GM23338 (cell line): ENCODE results near the gene KRTAP5-3. TPM values are rescaled to one million over a fixed set of nuclear protein-coding genes. Genes with fewer than 3 reads are reported as not detected.

Experiments
- ATAC-seq: fragments of 200-7000 bp; cut with Tn5 transposase; 3 replicates; pipeline ENCODE4 v1.9.1; 2020
- DNase-seq: peaks from one replicate; pipeline ENCODE4 v3.0.0-alpha.2; 2015; ENCODE audit warnings: low spot score
- H2AFZ ChIP-seq: fragments of 200-600 bp; sonication (generic); 2 replicates; pipeline ENCODE4 v1.8.0; 2016; ENCODE audit warnings: antibody characterized with exemption, mild to moderate bottlenecking, moderate library complexity
- H3F3A ChIP-seq: fragments of 200-600 bp; sonication (generic); replicated peaks from 2 replicates; pipeline ENCODE4 v1.8.0; 2017; ENCODE audit warnings: antibody characterized with exemption, mixed run types, low read depth
- H3K27ac ChIP-seq: fragments of 200-600 bp; sonication (generic); 2 replicates; pipeline ENCODE4 v1.6.1; 2016; ENCODE audit warnings: low read depth
- H3K27me3 ChIP-seq: fragments of 200-600 bp; sonication (generic); 2 replicates; pipeline ENCODE4 v1.8.0; 2016; ENCODE audit warnings: mild to moderate bottlenecking, mixed run types, moderate library complexity; ENCODE audit not compliant: insufficient read depth
- H3K36me3 ChIP-seq: fragments of 200-600 bp; sonication (generic); 2 replicates; pipeline ENCODE4 v1.8.0; 2016; ENCODE audit warnings: mild to moderate bottlenecking; ENCODE audit not compliant: insufficient read depth
- H3K4me1 ChIP-seq: fragments of 200-600 bp; sonication (generic); 2 replicates; pipeline ENCODE4 v1.8.0; 2016; ENCODE audit warnings: mild to moderate bottlenecking, moderate library complexity; ENCODE audit not compliant: insufficient read depth
- H3K4me2 ChIP-seq: fragments of 200-600 bp; sonication (generic); 2 replicates; pipeline ENCODE4 v1.7.1; 2017; ENCODE audit warnings: mixed run types
- H3K4me3 ChIP-seq: fragments of 200-600 bp; sonication (generic); 2 replicates; pipeline ENCODE4 v1.6.1; 2016; ENCODE audit warnings: mixed run types
- H3K79me2 ChIP-seq: fragments of 200-600 bp; sonication (generic); replicated peaks from 2 replicates; pipeline ENCODE4 v1.8.0; 2017; ENCODE audit warnings: mild to moderate bottlenecking; ENCODE audit not compliant: insufficient read depth
- H3K9me2 ChIP-seq: fragments of 200-600 bp; sonication (generic); 2 replicates; pipeline ENCODE4 v1.8.0; 2017; ENCODE audit not compliant: insufficient read depth
- H4K20me1 ChIP-seq: fragments of 200-600 bp; sonication (generic); replicated peaks from 2 replicates; pipeline ENCODE4 v1.8.0; 2017; ENCODE audit warnings: mild to moderate bottlenecking; ENCODE audit not compliant: insufficient read depth
- H3K27ac Mint-ChIP-seq: 2 replicates; pipeline ENCODE4 v1.8.0; 2020; ENCODE audit warnings: inconsistent platforms, mild to moderate bottlenecking, moderate library complexity, mixed read lengths
- H3K27me3 Mint-ChIP-seq: 3 replicates; pipeline ENCODE4 v1.8.0; 2022; ENCODE audit warnings: low read depth, mild to moderate bottlenecking, moderate library complexity, mixed read lengths, inconsistent platforms; ENCODE audit not compliant: insufficient read depth, poor library complexity
- H3K36me3 Mint-ChIP-seq: 3 replicates; pipeline ENCODE4 v1.8.0; 2021; ENCODE audit warnings: low read depth, mild to moderate bottlenecking, inconsistent platforms, moderate library complexity, mixed read lengths
- H3K4me1 Mint-ChIP-seq: 3 replicates; pipeline ENCODE4 v1.8.0; 2020; ENCODE audit warnings: mild to moderate bottlenecking, inconsistent platforms, mixed read lengths
- H3K4me3 Mint-ChIP-seq: 3 replicates; pipeline ENCODE4 v1.8.0; 2021; ENCODE audit warnings: moderate library complexity, mild to moderate bottlenecking, inconsistent platforms, mixed read lengths
- H3K9me3 Mint-ChIP-seq: 3 replicates; pipeline ENCODE4 v1.8.0; 2020; ENCODE audit warnings: moderate library complexity, mild to moderate bottlenecking, inconsistent platforms, mixed read lengths
- CREB1 ChIP-seq: fragments of 250-450 bp; sonication (Bioruptor Pico); IDR thresholded peaks from 2 replicates; pipeline ENCODE4 v1.5.0; 2020; ENCODE audit warnings: low read depth, mild to moderate bottlenecking, moderate library complexity
- EZH2 ChIP-seq: fragments of 200-600 bp; sonication (generic); IDR thresholded peaks from one replicate; pipeline ENCODE4 v1.8.0; 2017; ENCODE audit warnings: antibody characterized with exemption, mild to moderate bottlenecking, low read depth; ENCODE audit not compliant: unreplicated experiment
- EZH2phosphoT487 ChIP-seq: fragments of 200-600 bp; sonication (generic); IDR thresholded peaks from one replicate; pipeline ENCODE4 v1.8.1; 2018; ENCODE audit warnings: antibody characterized with exemption; ENCODE audit not compliant: unreplicated experiment
- JUNB ChIP-seq: IDR thresholded peaks from one replicate; pipeline ENCODE4 v1.6.1; 2016; ENCODE audit warnings: antibody characterized with exemption; ENCODE audit not compliant: unreplicated experiment
- NANOG ChIP-seq: IDR thresholded peaks from 2 replicates; pipeline ENCODE4 v1.6.1; 2016; ENCODE audit warnings: antibody characterized with exemption, borderline replicate concordance
- POLR2AphosphoS5 ChIP-seq: IDR thresholded peaks from 2 replicates; pipeline ENCODE4 v1.6.1; 2016; ENCODE audit warnings: antibody characterized with exemption, low read depth
- STAT1 ChIP-seq: IDR thresholded peaks from one replicate; pipeline ENCODE4 v1.6.1; 2016; ENCODE audit warnings: antibody characterized with exemption; ENCODE audit not compliant: unreplicated experiment
- ZNF114 ChIP-seq: fragments of 250-450 bp; sonication (Bioruptor Pico); IDR thresholded peaks from 2 replicates; pipeline ENCODE4 v1.5.0; 2020; ENCODE audit warnings: mild to moderate bottlenecking, moderate library complexity
- ZNF331 ChIP-seq: fragments of 250-450 bp; sonication (Bioruptor Pico); IDR thresholded peaks from 2 replicates; pipeline ENCODE4 v1.5.0; 2020; ENCODE audit warnings: low read depth, mild to moderate bottlenecking, moderate library complexity
- polyA plus RNA-seq: library from polyadenylated mRNA; unstranded; fragments of >200 nt; fragmentation: Nextera tagmentation; extraction: Ambion mirVana; gene quantifications from 2 replicates; pipeline ENCODE4 v1.2.1, GENCODE V29; 2016
- total RNA-seq: library from RNA; depleted of rRNA; stranded (reverse); fragments of >200 nt; shearing (Covaris generic); gene quantifications from 2 replicates; pipeline ENCODE4 v1.2.3, GENCODE V29; 2014
- TF ChIP-seq, protein P1 (sequence below): IDR thresholded peaks from one replicate; pipeline ENCODE4 v1.6.1; 2018; ENCODE audit warnings: antibody characterized with exemption; ENCODE audit not compliant: unreplicated experiment
- TF ChIP-seq, protein P2 (sequence below), 2 experiments: fragments of 200-600 bp in 1 of 2; sonication (generic) in 1 of 2; conservative IDR thresholded peaks; 2 replicates each; pipeline versions ENCODE4 v1.5.1 to v1.6.1; 2016 to 2017; ENCODE audit warnings: antibody characterized with exemption in 2 of 2, low read depth in 2 of 2, mild to moderate bottlenecking in 2 of 2, moderate library complexity in 1 of 2
- TF ChIP-seq, protein P3 (sequence below): IDR thresholded peaks from 2 replicates; pipeline ENCODE4 v1.6.1; 2016; ENCODE audit warnings: antibody characterized with exemption
- TF ChIP-seq, protein P4 (sequence below): fragments of 250-450 bp; sonication (Bioruptor Pico); IDR thresholded peaks from 2 replicates; pipeline ENCODE4 v1.5.0; 2020; ENCODE audit warnings: mild to moderate bottlenecking, moderate library complexity

Gene KRTAP5-3
- total and polyA plus RNA-seq, 2 experiments from 2014 or later: not detected

DNA sequence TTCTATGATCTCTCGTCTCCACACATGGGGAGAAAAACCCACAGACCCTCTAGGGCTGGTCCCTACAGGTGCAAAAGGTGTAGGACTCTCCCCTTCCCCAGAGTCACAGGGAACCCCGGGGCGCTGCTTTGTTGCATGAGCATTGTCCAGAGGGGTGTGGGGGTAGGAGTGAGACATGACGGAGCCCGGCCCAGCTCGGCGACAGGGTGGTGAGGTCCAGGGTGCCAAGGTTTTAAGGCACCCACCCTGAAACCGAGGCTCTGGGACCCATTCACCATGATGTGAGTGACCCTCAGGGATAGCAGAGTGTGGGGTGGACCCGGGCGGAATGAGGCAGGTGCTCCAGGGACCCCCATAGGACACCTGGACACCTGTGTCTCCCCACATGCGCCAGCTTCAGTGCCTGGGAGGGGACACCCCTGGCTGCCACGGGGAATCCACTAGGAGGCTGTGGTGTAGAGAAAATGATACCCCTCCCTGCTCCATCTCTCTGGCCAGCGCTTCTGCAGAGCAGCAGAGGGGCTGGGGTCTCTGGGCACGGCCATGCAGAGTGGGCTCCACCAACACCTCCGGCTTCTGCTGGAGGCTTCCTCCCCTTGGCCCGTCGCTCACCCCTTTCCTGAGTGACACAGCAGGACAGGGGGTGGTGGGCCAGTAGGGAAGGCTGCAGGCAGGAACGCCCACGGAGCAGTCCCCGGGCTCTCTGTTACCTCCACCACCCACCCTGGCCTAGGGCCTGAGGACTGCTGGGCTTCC is 36.5 kb upstream of the KRTAP5-3 start:
- Mint-ChIP-seq H3K4me3 (no peak overlapping the region), H3K27me3 (peaks cover 4% of the 10 kb centered on the region), H3K27ac (no peak overlapping the region), H3K4me1 (peaks cover 3% of the 10 kb centered on the region; the same call in 2 of the 3 replicates), H3K9me3 (no peaks in the 10 kb centered on the region; the same call in 2 of the 3 replicates), H3K36me3 (no peaks in the 10 kb centered on the region)
- H3K4me2 ChIP-seq: no peak overlapping the region
- H3K36me3 ChIP-seq: no peaks in the 10 kb centered on the region
- H3K27me3 ChIP-seq: no peaks in the 10 kb centered on the region
- H2AFZ ChIP-seq: no peak overlapping the region
- TF ChIP-seq, protein P1, sequence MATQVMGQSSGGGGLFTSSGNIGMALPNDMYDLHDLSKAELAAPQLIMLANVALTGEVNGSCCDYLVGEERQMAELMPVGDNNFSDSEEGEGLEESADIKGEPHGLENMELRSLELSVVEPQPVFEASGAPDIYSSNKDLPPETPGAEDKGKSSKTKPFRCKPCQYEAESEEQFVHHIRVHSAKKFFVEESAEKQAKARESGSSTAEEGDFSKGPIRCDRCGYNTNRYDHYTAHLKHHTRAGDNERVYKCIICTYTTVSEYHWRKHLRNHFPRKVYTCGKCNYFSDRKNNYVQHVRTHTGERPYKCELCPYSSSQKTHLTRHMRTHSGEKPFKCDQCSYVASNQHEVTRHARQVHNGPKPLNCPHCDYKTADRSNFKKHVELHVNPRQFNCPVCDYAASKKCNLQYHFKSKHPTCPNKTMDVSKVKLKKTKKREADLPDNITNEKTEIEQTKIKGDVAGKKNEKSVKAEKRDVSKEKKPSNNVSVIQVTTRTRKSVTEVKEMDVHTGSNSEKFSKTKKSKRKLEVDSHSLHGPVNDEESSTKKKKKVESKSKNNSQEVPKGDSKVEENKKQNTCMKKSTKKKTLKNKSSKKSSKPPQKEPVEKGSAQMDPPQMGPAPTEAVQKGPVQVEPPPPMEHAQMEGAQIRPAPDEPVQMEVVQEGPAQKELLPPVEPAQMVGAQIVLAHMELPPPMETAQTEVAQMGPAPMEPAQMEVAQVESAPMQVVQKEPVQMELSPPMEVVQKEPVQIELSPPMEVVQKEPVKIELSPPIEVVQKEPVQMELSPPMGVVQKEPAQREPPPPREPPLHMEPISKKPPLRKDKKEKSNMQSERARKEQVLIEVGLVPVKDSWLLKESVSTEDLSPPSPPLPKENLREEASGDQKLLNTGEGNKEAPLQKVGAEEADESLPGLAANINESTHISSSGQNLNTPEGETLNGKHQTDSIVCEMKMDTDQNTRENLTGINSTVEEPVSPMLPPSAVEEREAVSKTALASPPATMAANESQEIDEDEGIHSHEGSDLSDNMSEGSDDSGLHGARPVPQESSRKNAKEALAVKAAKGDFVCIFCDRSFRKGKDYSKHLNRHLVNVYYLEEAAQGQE: no peak
- TF ChIP-seq, protein P2, sequence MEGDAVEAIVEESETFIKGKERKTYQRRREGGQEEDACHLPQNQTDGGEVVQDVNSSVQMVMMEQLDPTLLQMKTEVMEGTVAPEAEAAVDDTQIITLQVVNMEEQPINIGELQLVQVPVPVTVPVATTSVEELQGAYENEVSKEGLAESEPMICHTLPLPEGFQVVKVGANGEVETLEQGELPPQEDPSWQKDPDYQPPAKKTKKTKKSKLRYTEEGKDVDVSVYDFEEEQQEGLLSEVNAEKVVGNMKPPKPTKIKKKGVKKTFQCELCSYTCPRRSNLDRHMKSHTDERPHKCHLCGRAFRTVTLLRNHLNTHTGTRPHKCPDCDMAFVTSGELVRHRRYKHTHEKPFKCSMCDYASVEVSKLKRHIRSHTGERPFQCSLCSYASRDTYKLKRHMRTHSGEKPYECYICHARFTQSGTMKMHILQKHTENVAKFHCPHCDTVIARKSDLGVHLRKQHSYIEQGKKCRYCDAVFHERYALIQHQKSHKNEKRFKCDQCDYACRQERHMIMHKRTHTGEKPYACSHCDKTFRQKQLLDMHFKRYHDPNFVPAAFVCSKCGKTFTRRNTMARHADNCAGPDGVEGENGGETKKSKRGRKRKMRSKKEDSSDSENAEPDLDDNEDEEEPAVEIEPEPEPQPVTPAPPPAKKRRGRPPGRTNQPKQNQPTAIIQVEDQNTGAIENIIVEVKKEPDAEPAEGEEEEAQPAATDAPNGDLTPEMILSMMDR (conservative IDR thresholded peaks at IDR 0.05; ENCODE audit: low read depth in 2 of 2): no peak
- TF ChIP-seq JUNB: no peak
- TF ChIP-seq, protein P3, sequence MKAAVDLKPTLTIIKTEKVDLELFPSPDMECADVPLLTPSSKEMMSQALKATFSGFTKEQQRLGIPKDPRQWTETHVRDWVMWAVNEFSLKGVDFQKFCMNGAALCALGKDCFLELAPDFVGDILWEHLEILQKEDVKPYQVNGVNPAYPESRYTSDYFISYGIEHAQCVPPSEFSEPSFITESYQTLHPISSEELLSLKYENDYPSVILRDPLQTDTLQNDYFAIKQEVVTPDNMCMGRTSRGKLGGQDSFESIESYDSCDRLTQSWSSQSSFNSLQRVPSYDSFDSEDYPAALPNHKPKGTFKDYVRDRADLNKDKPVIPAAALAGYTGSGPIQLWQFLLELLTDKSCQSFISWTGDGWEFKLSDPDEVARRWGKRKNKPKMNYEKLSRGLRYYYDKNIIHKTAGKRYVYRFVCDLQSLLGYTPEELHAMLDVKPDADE: no peak
- TF ChIP-seq, protein P4, sequence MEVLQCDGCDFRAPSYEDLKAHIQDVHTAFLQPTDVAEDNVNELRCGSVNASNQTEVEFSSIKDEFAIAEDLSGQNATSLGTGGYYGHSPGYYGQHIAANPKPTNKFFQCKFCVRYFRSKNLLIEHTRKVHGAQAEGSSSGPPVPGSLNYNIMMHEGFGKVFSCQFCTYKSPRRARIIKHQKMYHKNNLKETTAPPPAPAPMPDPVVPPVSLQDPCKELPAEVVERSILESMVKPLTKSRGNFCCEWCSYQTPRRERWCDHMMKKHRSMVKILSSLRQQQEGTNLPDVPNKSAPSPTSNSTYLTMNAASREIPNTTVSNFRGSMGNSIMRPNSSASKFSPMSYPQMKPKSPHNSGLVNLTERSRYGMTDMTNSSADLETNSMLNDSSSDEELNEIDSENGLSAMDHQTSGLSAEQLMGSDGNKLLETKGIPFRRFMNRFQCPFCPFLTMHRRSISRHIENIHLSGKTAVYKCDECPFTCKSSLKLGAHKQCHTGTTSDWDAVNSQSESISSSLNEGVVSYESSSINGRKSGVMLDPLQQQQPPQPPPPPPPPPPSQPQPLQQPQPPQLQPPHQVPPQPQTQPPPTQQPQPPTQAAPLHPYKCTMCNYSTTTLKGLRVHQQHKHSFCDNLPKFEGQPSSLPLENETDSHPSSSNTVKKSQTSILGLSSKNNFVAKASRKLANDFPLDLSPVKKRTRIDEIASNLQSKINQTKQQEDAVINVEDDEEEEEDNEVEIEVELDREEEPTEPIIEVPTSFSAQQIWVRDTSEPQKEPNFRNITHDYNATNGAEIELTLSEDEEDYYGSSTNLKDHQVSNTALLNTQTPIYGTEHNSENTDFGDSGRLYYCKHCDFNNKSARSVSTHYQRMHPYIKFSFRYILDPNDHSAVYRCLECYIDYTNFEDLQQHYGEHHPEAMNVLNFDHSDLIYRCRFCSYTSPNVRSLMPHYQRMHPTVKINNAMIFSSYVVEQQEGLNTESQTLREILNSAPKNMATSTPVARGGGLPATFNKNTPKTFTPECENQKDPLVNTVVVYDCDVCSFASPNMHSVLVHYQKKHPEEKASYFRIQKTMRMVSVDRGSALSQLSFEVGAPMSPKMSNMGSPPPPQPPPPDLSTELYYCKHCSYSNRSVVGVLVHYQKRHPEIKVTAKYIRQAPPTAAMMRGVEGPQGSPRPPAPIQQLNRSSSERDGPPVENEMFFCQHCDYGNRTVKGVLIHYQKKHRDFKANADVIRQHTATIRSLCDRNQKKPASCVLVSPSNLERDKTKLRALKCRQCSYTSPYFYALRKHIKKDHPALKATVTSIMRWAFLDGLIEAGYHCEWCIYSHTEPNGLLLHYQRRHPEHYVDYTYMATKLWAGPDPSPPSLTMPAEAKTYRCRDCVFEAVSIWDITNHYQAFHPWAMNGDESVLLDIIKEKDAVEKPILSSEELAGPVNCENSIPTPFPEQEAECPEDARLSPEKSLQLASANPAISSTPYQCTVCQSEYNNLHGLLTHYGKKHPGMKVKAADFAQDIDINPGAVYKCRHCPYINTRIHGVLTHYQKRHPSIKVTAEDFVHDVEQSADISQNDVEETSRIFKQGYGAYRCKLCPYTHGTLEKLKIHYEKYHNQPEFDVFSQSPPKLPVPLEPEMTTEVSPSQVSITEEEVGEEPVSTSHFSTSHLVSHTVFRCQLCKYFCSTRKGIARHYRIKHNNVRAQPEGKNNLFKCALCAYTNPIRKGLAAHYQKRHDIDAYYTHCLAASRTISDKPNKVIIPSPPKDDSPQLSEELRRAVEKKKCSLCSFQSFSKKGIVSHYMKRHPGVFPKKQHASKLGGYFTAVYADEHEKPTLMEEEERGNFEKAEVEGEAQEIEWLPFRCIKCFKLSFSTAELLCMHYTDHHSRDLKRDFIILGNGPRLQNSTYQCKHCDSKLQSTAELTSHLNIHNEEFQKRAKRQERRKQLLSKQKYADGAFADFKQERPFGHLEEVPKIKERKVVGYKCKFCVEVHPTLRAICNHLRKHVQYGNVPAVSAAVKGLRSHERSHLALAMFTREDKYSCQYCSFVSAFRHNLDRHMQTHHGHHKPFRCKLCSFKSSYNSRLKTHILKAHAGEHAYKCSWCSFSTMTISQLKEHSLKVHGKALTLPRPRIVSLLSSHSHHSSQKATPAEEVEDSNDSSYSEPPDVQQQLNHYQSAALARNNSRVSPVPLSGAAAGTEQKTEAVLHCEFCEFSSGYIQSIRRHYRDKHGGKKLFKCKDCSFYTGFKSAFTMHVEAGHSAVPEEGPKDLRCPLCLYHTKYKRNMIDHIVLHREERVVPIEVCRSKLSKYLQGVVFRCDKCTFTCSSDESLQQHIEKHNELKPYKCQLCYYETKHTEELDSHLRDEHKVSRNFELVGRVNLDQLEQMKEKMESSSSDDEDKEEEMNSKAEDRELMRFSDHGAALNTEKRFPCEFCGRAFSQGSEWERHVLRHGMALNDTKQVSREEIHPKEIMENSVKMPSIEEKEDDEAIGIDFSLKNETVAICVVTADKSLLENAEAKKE: no peak
- TF ChIP-seq NANOG: no peak
- no peak for TF ChIP-seq ZNF114 (CRISPR knock-in tag)
- TF ChIP-seq ZNF331 (CRISPR knock-in tag): no peak
- TF ChIP-seq EZH2: no peak
- no peak for TF ChIP-seq POLR2AphosphoS5
- TF ChIP-seq STAT1: no peak
- TF ChIP-seq CREB1 (CRISPR knock-in tag): no peak
- no peak for TF ChIP-seq EZH2phosphoT487
- no peaks in the 10 kb centered on the region for H3K79me2 ChIP-seq
- no peak for ATAC-seq
- no peak overlapping the region for H3K4me3 ChIP-seq
- no peak for DNase-seq
- no peaks in the 10 kb centered on the region for H4K20me1 ChIP-seq
- H3K9me2 ChIP-seq: no peaks in the 10 kb centered on the region
- no peaks in the 10 kb centered on the region for H3K4me1 ChIP-seq
- H3K27ac ChIP-seq: no peak overlapping the region
- no peaks in the 10 kb centered on the region for H3F3A ChIP-seq
